Stimulated activated CD8-positive, alpha-beta memory T cell treated with anti-CD3 and anti-CD28 coated beads, Interleukin-4, amount 100 ng/mL, for 1 hour (primary cell): Measurements from ENCODE around the gene WBP1.
"Not testable (repeated sequence)": the region's sequence is repeated elsewhere in the genome, so short reads cannot be mapped to it uniquely, and the experiment has no call there.

Experiments used
- DNase-seq, 2 donors: peaks; one replicate each; pipeline ENCODE4 v3.0.0-alpha.2; 2020; ENCODE audit warnings: low read depth in 2 of 2, low spot score in 1 of 2

Gene WBP1

GRCh38 chr2:74450570-74451190 lies 7.6 kb upstream of the WBP1 start:
- DNase-seq = no peak

GRCh38 chr2:74454654-74455511 lies 3.4 kb upstream of the WBP1 start, which contains the start of gene INO80B:
TSS of gene INO80B (plus strand) at chr2:74455087. CDS start at chr2:74455117, 30 bp downstream.
- DNase-seq = peak; percentile 83 to 94

- DNase-seq = no peak
Observed at GRCh38 chr2:74457129-74457548, 1.1 kb upstream of the WBP1 start.

- DNase-seq = peak; percentile 60 to 72
Observed at GRCh38 chr2:74457549-74458131, 598 bp upstream of the WBP1 start.

DNA sequence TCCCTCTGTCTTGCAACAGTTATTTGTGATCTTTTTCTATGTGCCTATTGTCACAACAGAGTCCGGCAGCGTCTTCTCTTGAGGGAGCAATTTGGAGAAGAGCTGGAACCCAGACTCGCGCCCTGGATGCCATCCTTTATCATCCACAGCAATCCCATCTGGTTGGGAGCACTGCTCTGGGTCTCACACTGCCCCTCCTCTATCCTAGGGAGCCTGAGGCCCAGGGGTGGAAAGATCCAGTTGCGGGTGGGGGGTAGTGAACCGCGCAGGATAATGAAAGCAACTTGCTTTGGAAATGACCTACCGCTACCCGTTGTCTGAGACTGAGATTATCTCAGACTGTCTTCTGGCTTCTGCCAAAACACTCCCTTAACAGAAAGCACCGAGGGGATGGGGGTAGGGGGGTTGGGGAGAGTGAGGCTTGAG lies 713 bp downstream of the WBP1 start:
- no peak for DNase-seq

GRCh38 chr2:74459503-74460118 lies 1.4 kb downstream of the WBP1 start:
- not testable (repeated sequence) for DNase-seq

GRCh38 chr2:74460187-74460586 lies 1.9 kb downstream of the WBP1 start:
- not testable (repeated sequence) for DNase-seq

- no peak for DNase-seq
Observed at GRCh38 chr2:74461187-74462053, 3.2 kb downstream of the WBP1 start.

DNA sequence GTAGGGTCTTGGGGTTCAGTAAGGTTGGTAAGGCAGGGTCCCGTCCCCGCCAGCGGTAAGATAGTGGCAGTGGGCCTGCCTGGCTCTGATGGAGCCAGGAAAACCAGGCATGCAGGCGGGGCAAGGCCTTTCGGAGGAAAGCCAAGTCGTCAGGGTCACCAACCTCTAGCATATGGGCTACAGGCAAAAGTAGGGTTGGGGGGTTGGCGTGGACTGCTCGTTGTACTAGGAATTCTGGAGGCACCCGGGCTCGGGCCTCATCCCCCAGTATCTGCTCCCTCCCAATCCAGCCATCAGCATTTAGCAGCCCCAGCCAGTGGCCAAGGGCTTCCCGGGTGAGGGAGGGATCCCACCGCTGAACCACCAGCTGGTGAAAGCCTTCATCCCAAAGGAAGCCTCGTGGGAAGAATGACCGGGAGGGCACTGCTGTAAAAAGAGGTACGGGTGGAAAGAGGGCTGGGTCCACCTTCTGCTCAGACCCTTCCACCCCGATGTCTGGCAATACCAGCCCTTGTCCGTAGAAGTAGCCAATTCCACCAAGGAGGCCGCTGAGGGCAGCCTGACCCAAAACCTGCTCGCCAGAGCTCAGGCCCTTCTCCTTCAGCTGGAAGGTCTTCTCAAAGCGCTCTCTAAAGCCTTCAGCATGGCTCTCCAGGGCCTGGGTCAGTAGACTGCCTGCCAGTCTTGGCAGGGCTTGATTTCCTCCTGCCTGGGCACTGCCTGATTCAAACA lies 4.0 kb downstream of the WBP1 start:
- DNase-seq = no peak

- DNase-seq = no peak
Observed at GRCh38 chr2:74462786-74463105, 4.5 kb downstream of the WBP1 start.

DNA sequence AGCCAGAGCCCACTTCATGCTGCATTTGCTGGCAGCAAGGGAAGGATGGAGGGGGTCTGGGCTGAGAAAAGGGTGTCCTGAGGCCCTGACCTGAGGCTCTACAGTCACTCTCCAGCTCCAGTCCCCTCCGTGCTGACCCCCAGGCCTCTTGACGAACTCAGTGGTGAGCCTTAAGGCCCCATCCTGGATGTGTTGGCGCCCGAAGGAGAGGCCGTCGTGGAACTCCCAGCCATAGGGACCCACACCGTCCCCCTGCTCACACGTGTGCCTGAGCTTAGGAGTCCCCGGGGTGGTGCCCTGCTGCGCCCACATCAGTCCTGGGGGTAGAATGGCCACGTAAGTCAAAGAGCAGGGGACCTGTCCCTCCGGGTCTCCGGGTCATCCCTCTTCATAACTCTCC lies 6.2 kb downstream of the WBP1 start:
- no peak for DNase-seq

GRCh38 chr2:74470742-74471141 lies 12.5 kb downstream of the WBP1 start:
- not testable (repeated sequence) for DNase-seq

DNA sequence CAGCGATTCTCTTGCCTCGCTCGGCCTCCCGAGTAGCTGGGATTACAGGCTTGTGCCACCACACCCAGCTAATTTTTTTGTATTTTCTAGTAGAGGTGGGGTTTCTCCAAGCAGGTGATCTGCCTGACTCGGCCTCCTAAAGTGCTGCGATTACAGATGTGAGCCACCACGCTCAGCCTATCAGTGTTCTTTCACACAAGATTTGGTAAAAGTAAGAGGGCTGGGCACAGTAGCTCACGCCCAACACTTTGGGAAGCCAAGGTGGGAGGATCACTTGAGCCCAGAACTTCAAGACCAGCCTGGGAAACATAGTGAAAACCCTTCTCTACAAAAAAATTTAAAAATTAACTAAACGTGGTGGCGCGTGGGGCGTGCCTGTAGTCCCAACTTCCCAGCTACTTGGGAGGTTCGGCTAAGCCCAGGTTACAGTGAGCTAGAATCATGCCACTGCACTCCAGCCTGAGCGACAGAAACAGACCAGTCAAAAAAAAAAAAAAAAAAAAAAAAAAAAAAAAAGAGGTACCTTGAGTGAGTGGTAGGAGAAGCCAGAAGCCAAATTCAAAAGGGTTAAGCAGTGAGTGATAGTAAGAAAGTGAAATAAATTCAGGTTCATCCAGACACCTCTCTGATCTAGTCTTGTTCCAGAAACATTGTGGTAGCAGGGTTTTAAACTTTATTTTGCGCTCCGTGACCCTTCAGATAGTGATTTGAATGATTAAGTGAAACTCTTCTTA lies 13.3 kb downstream of the WBP1 start:
- no peak for DNase-seq

GRCh38 chr2:74472086-74472944 lies 14.1 kb downstream of the WBP1 start, which contains the start of gene MRPL53:
TSS of gene MRPL53 (minus strand) at chr2:74472680. CDS start at chr2:74472660, 20 bp downstream.
- peak; percentile 92 to 93 for DNase-seq

DNA sequence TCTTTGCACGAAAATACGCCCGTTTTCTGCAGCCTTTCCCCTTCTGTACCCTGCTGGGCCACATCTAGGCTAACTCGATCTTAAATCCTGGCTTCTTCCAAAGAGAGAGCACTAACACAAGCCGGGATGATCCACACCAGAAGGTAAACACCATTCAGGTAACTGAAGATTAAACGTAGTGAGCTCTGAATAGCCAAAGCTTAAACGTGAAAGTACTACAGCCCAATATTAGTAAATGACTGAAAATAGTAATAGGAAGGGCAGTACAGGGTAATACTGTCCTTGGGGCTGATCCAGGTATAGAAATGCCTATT lies 14.7 kb downstream of the WBP1 start:
- DNase-seq = no peak

GRCh38 chr2:74474481-74474880 lies 16.2 kb downstream of the WBP1 start:
- DNase-seq = no peak

DNA sequence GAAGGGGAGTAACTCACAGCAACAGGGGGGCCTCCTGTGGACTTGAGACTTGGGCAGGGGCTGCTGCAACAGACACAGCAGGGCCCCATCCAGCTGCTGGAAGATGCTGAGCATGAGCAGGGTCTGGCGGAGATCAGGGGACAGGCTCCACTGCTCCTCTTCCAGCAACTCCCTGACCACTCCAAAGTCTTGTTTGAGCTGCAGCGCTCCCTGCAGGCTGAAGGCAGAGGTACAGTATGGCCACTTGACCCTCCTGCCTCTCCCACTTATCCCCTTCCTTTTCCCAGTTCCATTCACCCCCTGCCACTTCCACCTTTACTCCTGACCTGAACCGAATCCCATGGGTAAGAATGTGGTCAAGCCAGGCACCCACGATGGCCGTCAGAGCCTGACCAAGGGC lies 16.7 kb downstream of the WBP1 start:
- no peak for DNase-seq

- no peak for DNase-seq
Observed at GRCh38 chr2:74481431-74481830, 23.2 kb downstream of the WBP1 start.
